ENCODE results near the gene TTC23L. TPM values are rescaled to one million over a fixed set of nuclear protein-coding genes. Genes with fewer than 3 reads are reported as not detected.

The TTC23L gene
- total and polyA plus RNA-seq, 2 of the 8 experiments (the other 6 are each of a cell fraction or from before 2014, with no cell fraction given): 1.1 to 2.4 TPM

GRCh38 chr5:34919077-34919476 lies 80.1 kb downstream of the TTC23L start:
- ChIA-PET CTCF (ENCODE audit: partially characterized antibody) (interaction anchor here (0.6 to 1.0 kb wide), 3 partner anchors 22 to 382 kb away, joined by 3 read pairs; no protein-coding TSS in a partner anchor), POLR2A (ENCODE audit: partially characterized antibody) (interaction anchor here (0.8 to 2.4 kb wide), 3 partner anchors 9 to 14 kb away, joined by 3 to 5 read pairs (median 3); partner anchors contain the start of gene DNAJC21)
- Histone ChIP-seq H4K20me1 (replicated peaks in 1 of 2; ENCODE audit: control insufficient read depth in 1 of 2, insufficient read depth in 2 of 2, low read length in 2 of 2) (peaks cover 0 to 6% of the 10 kb centered on the region in 2 experiments), H4K5ac (ENCODE audit: insufficient read length, low read depth, low read length) (no peak overlapping the region), H3K79me2 (ENCODE audit: control insufficient read depth in 1 of 2, insufficient read depth in 2 of 2, low read length in 2 of 2) (peaks cover 22 to 62% of the 10 kb centered on the region in 2 experiments), H3K9ac (replicated peaks in 1 of 4; ENCODE audit: extremely low read depth in 1 of 4, low read depth in 3 of 4, low read length in 3 of 4) (no peak overlapping the region), H3K56ac (replicated peaks; ENCODE audit: insufficient read length, low read depth, low read length) (no peak overlapping the region), H3K9me3 (ENCODE audit: insufficient read depth in 2 of 2, low read depth in 1 of 2, low read length in 1 of 2) (no peaks in the 10 kb centered on the region), H3K36me3 (ENCODE audit: control insufficient read depth in 2 of 4, insufficient read depth in 4 of 4, low read length in 3 of 4) (peaks cover 6 to 62% (median 37%) of the 10 kb centered on the region in 4 experiments), H4K91ac (replicated peaks; ENCODE audit: insufficient read length, low read length) (no peak overlapping the region), H2BK20ac (ENCODE audit: low read length) (no peak overlapping the region), H2BK120ac (replicated peaks; ENCODE audit: low read depth, low read length) (no peak overlapping the region), H2AK5ac (ENCODE audit: low read depth, low read length) (no peak overlapping the region), H3K23me2 (ENCODE audit: low read depth, low read length) (peaks cover 10% of the 10 kb centered on the region; the same call in 1 of the 2 replicates), H3K18ac (ENCODE audit: extremely low read depth, low read length) (no peak overlapping the region), H3K4me3 (ENCODE audit: extremely low read depth in 1 of 4, insufficient read depth in 2 of 4, low read depth in 3 of 4, low read length in 4 of 4) (no peak overlapping the region), H3K27me3 (replicated peaks in 1 of 4; ENCODE audit: control insufficient read depth in 3 of 4, extremely low read depth in 1 of 4, insufficient read depth in 3 of 4, low read length in 3 of 4) (no peaks in the 10 kb centered on the region), H2AFZ (ENCODE audit: low read length) (no peak overlapping the region), H2BK5ac (ENCODE audit: low read depth, low read length) (no peak overlapping the region), H2BK15ac (ENCODE audit: low read length) (no peak overlapping the region), H3K23ac (ENCODE audit: insufficient read length) (no peak overlapping the region), H3K4me2 (ENCODE audit: insufficient read depth in 1 of 2, low read depth in 2 of 2, low read length in 2 of 2) (no peak overlapping the region), H3K14ac (ENCODE audit: insufficient read length) (no peak overlapping the region), H3K4ac (replicated peaks; ENCODE audit: insufficient read length, low read depth, low read length) (no peak overlapping the region), H3K4me1 (replicated peaks in 1 of 4; ENCODE audit: control insufficient read depth in 3 of 4, insufficient read depth in 4 of 4, low read length in 3 of 4) (no peaks in the 10 kb centered on the region; a peak in 1 of 7 replicates), H3K79me1 (ENCODE audit: low read depth, low read length) (no peaks in the 10 kb centered on the region), H3K27ac (ENCODE audit: low read depth, low read length) (no peak overlapping the region), H4K8ac (ENCODE audit: extremely low read depth, insufficient read depth, low read length) (no peak overlapping the region), H2BK12ac (ENCODE audit: low read depth, low read length) (no peak overlapping the region)
- WGBS, 2 experiments (ENCODE audit: extremely low coverage in 1 of 2, insufficient coverage in 1 of 2, insufficient read length in 1 of 2, insufficient replicate concordance in 2 of 2, low coverage in 1 of 2, low lambda C conversion rate in 2 of 2, missing lambda C conversion rate in 1 of 2): 88% methylated on average over 4 of the region's 4 CpGs; no CpG with 5 or more reads in 1 of the 2 experiments
- no peak for DNase-seq (ENCODE audit: low read depth in 1 of 2, low spot score in 2 of 2)
- TF ChIP-seq CHD2 (IDR thresholded peaks at IDR 0.05; ENCODE audit: low read length) (no peak), TEAD4 (IDR thresholded peaks at IDR 0.05; ENCODE audit: low read depth, low read length) (no peak), RAD21 (IDR thresholded peaks at IDR 0.05 in 1 of 2, conservative IDR thresholded peaks at IDR 0.05 in 1 of 2; ENCODE audit: low read depth in 2 of 2, low read length in 2 of 2) (peak; percentile 30 to 41), BRCA1 (IDR thresholded peaks at IDR 0.05; ENCODE audit: low read depth, low read length) (no peak), SUZ12 (IDR thresholded peaks at IDR 0.05; ENCODE audit: low read length) (no peak), NANOG (IDR thresholded peaks at IDR 0.05; ENCODE audit: insufficient read depth, low read depth, low read length, poor library complexity, severe bottlenecking) (no peak), CTCF (IDR thresholded peaks at IDR 0.05; ENCODE audit: control extremely low read depth in 1 of 3, insufficient read depth in 1 of 3, low read depth in 1 of 3, low read length in 3 of 3) (0 out of 4 replicates have a peak, but pooled peaks of 1 of the 3 experiments have one; percentile 4), SIN3A (conservative IDR thresholded peaks at IDR 0.05 in 1 of 2, IDR thresholded peaks at IDR 0.05 in 1 of 2; ENCODE audit: low read depth in 1 of 2, low read length in 2 of 2) (no peak), CEBPB (IDR thresholded peaks at IDR 0.05; ENCODE audit: low read depth, low read length) (peak; percentile 83)
- FAIRE-seq: no peak

Measured in H1 (cell line).